Ovary (tissue), 3 donors: ENCODE measurements around the gene COASY.

Source experiments
- POLR2A ChIP-seq: fragments of 450-650 bp; IDR thresholded peaks from one replicate; pipeline ENCODE4 v1.6.1; 2017; ENCODE audit warnings: antibody characterized with exemption, mild to moderate bottlenecking, moderate library complexity
- TF ChIP-seq, protein P1 (sequence below), 3 donors: fragments of 450-650 bp in 2 of 3; fragments of 200-600 bp in 1 of 3; IDR thresholded peaks; one replicate each; pipeline versions ENCODE4 v1.5.1 to v1.8.0; 2016 to 2022; ENCODE audit warnings: antibody characterized with exemption in 3 of 3, mild to moderate bottlenecking in 1 of 3
- donor health status: DM: no; HTN: no; CAD: no.

DNA sequence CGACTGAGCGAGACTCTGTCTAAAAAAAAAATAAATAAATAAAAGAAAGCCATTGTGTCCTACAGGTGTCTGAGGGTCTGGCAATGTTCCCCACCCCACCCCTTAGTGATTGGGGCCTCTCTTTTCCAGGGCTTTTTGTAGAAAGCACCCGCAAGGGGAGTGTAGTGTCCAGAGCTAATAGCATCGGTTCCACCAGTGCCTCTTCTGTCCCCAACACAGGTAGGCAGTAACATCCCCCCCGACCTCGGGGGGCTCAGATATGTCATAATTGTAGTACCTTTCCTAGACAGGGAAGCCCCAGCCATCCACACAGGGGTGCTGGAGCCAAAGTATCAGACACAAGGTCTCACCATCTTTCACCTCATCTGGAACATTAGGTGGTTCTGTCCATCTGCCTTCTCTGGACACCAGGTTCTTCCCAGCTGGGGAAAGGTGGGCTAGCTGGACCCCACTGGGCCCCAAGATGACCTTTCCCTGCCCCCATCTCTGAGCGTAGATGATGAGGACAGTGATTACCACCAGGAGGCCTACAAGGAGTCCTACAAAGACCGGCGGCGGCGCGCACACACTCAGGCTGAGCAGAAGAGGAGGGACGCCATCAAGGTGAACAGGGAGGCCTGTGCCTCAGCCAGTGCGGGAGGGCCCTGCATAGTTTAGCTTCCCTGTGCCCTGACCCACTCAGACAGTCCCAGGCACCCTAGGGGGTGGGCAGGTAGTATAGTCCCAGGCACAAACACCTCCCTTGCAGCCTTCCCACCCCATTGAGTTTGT, 6.6 kb downstream of the COASY start:
- TF ChIP-seq, protein P1, sequence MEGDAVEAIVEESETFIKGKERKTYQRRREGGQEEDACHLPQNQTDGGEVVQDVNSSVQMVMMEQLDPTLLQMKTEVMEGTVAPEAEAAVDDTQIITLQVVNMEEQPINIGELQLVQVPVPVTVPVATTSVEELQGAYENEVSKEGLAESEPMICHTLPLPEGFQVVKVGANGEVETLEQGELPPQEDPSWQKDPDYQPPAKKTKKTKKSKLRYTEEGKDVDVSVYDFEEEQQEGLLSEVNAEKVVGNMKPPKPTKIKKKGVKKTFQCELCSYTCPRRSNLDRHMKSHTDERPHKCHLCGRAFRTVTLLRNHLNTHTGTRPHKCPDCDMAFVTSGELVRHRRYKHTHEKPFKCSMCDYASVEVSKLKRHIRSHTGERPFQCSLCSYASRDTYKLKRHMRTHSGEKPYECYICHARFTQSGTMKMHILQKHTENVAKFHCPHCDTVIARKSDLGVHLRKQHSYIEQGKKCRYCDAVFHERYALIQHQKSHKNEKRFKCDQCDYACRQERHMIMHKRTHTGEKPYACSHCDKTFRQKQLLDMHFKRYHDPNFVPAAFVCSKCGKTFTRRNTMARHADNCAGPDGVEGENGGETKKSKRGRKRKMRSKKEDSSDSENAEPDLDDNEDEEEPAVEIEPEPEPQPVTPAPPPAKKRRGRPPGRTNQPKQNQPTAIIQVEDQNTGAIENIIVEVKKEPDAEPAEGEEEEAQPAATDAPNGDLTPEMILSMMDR (IDR thresholded peaks at IDR 0.05) = no peak
- no peak for TF ChIP-seq POLR2A
